Measurements from ENCODE around the gene PEPD.

PEPD gene

DNA sequence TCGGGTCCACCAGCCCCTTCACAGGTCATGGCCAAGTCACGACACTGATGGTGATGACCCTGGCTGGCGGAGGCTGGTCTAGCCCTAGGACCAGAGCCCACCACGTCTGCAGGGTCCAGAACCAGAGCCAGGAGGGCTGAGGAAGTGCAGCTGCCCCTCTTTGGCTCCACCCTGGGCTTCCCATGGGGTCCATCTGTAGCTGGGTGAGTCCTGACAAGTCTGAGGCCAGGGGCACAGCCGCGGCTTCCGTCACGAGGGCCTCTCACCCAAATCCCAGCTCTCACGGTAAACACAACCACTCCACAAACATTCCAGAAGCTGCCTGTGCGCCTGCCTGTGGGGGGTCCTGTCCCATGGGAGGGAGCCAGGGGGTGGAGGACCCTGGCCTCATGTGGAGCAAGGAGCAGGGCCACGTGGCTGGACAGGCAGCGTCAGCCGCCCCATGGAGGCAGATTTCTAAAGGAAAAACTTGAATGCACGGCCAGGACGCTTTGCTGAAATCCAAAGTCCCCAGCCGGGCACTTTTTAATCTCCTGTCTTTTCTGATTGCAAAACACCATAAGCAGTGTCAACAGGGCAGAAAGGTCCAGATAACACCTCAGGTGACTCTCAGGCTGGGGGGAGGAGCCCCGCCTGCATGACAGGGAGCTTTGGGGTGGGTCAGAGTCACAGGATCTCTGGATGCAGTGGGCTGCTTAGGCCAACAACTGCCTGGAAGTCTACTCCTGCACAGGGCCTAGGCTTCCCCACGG is 118.2 kb downstream of the PEPD start:
- no peaks in the 10 kb centered on the region for H3K4me1 Mint-ChIP-seq (ENCODE audit: low read depth)
- H3K4me3 Mint-ChIP-seq, result no peak overlapping the region
- no peak overlapping the region for H3K27ac Mint-ChIP-seq
- H3K36me3 Mint-ChIP-seq (ENCODE audit: low read depth), result no peaks in the 10 kb centered on the region
- H3K27me3 Mint-ChIP-seq (ENCODE audit: low read depth), result no peaks in the 10 kb centered on the region
- no peaks in the 10 kb centered on the region for H3K9me3 Mint-ChIP-seq

DNA sequence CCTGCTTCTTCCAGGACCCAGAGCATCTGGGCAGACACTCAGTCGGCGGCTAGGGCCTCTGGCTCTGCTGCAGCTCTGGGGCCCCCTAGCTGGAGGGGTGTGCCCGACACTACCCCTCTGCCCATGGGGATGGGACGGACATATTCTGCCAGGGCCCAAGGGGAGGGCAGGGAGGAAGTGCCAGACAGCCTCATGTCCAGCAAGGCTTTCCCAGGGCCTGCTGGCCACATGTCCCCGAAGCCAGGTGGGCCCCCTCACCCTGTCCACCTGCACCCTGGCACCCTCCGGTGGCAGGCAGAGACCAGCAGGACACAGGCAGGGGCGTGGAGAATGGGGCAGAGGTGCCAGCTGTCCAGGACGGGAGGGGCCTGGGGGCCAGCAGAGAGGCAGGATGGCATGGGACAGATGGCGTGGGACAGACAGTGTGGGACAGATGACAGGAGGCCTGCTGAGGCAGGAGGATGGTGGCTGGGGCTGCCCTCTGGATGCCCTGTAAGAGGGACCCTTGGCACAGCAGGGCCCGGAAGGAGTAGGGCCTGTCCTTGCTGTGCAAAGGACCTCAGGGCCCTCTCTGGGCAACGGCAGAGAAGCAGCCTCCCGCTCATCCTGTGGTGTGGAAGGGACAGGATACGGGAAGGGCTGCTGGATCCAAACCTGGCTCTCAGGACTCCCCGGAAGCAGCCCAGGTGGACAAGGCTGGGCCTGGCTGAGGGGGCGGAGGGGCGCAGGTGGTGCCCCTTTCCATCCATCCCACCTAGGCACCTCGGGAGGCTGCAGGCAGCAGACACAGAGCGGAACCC is 119.0 kb downstream of the PEPD start:
- Mint-ChIP-seq H3K27ac (no peak overlapping the region), H3K4me3 (no peak overlapping the region), H3K36me3 (ENCODE audit: low read depth) (no peaks in the 10 kb centered on the region), H3K4me1 (ENCODE audit: low read depth) (no peaks in the 10 kb centered on the region), H3K9me3 (no peaks in the 10 kb centered on the region), H3K27me3 (ENCODE audit: low read depth) (no peaks in the 10 kb centered on the region)

DNA sequence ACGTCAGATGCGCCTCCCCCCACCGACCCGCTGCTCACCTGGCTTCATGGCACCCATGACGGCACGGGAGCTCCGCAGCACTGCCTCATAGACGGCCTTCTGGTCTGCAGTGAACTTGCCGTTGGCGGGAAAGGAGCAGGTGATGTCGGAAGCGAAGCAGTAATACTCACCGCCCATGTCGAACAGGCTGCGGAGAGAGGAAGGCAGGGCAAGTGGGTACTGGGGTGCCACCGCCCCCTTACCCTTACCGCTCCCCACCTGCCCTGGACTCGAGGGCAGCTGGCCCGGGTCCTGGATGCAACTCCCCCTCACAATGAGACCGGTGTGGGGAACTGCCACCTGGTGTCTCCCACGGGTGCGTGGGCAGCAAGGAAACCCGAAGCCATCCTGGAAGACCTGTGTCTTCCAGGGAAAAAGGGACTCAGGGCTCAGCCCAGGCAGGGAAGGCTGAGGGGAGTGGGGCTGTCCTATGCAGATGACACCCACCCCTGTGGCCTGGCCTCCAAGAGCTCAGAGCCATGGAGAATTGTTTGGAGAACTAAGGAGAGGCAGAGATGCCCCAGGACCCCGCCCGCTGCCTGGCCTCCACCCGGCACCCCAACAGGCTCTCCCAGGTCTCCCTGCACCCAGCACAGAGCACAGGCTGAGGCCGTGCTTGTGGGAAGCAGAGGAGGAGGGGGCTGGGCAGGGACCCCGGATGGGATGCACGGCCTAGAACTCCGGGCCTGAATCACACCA is 119.7 kb downstream of the PEPD start:
- Mint-ChIP-seq H3K4me3 (no peak overlapping the region), H3K9me3 (no peaks in the 10 kb centered on the region), H3K27ac (no peak overlapping the region), H3K36me3 (ENCODE audit: low read depth) (no peaks in the 10 kb centered on the region), H3K27me3 (ENCODE audit: low read depth) (no peaks in the 10 kb centered on the region), H3K4me1 (ENCODE audit: low read depth) (no peaks in the 10 kb centered on the region)

DNA sequence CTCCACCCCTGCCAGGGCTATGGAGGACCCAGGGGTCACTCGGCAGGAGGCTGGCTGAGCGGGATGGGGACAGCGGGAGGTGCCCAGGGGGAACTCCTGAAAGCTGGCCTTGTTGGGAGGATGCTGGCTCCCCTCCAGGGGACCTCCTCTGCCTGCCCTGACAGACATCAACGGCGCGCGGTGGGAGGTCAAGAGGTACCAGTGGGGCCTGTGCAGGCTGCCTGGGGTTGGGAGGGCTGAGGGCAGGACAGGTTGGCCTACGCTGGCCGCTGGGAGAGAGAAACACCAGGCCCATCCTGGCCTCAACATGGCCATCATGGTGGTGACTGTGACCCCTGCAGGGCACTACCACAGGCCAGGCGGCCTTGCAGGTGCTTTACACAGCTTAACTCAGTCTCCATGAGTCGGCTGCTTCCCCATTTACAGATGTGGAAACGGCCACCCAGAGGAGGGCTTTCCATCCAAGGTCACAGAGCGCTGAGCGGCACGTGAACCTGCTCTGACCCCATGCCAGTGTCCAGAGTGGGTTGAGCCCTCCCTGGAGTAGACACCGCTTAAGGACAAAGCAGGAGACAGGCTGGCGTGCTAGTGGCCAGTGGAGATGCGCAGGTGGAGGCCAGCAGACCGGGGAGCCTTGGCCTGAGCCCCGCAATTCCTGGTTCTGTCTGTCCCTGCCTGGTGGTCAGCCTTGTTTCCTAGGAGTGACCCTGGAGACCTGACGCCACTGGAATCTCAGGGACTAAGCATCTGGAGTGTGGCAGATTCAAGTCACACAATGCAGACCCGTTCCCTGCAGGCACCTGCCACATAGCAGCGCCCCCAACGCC is 120.5 kb downstream of the PEPD start:
- Mint-ChIP-seq H3K27ac (no peak overlapping the region), H3K36me3 (ENCODE audit: low read depth) (no peaks in the 10 kb centered on the region), H3K4me3 (no peak overlapping the region), H3K4me1 (ENCODE audit: low read depth) (no peaks in the 10 kb centered on the region), H3K9me3 (no peaks in the 10 kb centered on the region), H3K27me3 (ENCODE audit: low read depth) (no peaks in the 10 kb centered on the region)

GRCh38 chr19:33399745-33400681 is 121.6 kb downstream of the PEPD start:
- H3K9me3 Mint-ChIP-seq, result no peaks in the 10 kb centered on the region
- H3K27ac Mint-ChIP-seq, result no peak overlapping the region
- no peaks in the 10 kb centered on the region for H3K27me3 Mint-ChIP-seq (ENCODE audit: low read depth)
- no peaks in the 10 kb centered on the region for H3K4me1 Mint-ChIP-seq (ENCODE audit: low read depth)
- no peaks in the 10 kb centered on the region for H3K36me3 Mint-ChIP-seq (ENCODE audit: low read depth)
- H3K4me3 Mint-ChIP-seq, result no peak overlapping the region

GRCh38 chr19:33399081-33399744 is 122.4 kb downstream of the PEPD start:
- H3K27ac Mint-ChIP-seq, result no peak overlapping the region
- H3K9me3 Mint-ChIP-seq, result no peaks in the 10 kb centered on the region
- H3K36me3 Mint-ChIP-seq (ENCODE audit: low read depth), result no peaks in the 10 kb centered on the region
- H3K27me3 Mint-ChIP-seq (ENCODE audit: low read depth), result no peaks in the 10 kb centered on the region
- H3K4me3 Mint-ChIP-seq, result no peak overlapping the region
- no peaks in the 10 kb centered on the region for H3K4me1 Mint-ChIP-seq (ENCODE audit: low read depth)

DNA sequence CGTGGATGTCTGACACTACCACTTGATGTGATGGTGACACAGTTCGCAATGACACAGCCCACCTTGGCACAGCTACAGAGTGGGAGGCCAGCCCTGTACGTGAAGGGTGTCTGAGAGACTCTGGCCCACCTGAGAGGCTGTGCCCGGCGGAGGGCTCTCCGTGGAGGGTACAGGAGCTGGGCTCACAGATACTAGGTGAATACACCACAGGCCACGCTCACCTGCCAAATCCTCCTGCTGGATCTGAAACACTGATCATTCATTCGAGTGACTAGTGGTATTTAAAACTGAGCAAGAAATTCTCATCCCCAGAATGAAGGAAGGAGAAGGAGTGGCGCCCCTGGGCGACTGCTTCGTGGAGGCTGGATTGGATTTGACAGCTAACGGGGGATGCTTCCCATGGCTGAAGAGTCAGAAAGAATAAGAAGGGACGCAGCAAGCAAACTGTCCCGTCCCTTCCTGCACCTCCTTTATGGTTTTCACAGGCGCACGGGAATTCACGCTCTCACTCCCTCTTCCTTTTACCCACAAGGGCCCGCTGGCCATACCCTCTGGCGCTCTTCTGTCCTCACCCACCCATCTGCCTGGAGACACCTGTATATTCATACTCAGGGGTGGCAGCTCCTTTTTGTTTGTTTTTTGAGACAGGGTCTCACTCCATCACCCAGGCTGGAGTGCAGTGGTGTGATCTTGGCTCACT is 123.1 kb downstream of the PEPD start:
- no peaks in the 10 kb centered on the region for H3K36me3 Mint-ChIP-seq (ENCODE audit: low read depth)

GRCh38 chr19:33397536-33398360 is 123.8 kb downstream of the PEPD start:
- no peak overlapping the region for H3K27ac Mint-ChIP-seq
- H3K4me3 Mint-ChIP-seq, result no peak overlapping the region
- H3K36me3 Mint-ChIP-seq (ENCODE audit: low read depth), result no peaks in the 10 kb centered on the region
- H3K9me3 Mint-ChIP-seq, result no peaks in the 10 kb centered on the region
- no peaks in the 10 kb centered on the region for H3K27me3 Mint-ChIP-seq (ENCODE audit: low read depth)
- no peaks in the 10 kb centered on the region for H3K4me1 Mint-ChIP-seq (ENCODE audit: low read depth)

More for the DNA sequence above, 123.1 kb downstream of the PEPD start:
- no peaks in the 10 kb centered on the region for H3K9me3 Mint-ChIP-seq
- H3K4me1 Mint-ChIP-seq (ENCODE audit: low read depth), result no peaks in the 10 kb centered on the region
- H3K4me3 Mint-ChIP-seq, result no peak overlapping the region
- no peaks in the 10 kb centered on the region for H3K27me3 Mint-ChIP-seq (ENCODE audit: low read depth)
- no peak overlapping the region for H3K27ac Mint-ChIP-seq

DNA sequence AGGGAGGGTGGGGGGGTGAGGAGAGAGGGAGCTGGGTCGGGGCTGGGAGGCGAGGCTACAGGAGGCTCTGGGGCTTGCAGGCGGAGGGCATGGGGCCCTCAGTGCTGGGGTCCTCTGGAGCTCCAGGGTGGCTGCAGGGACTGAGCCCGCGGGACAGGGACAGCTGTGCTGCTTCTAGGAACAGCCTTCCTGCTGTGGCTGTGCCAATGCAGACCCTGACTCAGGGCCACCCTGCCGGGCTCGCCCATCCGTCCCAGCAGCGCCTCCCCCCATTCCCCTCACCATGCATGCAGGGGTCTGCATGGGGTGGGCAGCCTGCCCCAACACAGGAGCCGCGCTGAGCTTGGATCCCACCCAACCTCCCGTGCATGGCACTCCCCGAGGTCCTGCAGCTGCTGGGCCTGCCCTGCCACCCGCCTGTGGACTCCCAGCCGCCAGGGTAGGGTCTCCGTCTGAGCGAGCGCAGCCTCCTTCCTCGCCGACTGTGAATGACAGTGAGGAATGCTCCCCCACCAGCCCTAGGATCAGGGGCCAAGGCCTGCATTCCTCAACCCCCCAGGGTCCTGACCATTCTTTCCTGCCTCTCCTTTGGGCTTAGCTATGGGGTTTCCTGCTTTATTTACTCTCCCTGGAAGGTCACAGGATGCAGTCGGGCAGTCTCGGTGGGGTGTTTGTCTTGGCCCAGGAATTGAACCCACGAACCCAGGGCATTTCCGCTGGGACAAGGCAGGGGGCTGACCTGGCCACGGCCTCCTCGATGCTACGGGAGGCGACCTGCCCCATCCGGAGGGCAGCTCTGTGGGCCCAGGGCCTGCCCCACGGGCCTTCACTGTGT is 124.7 kb downstream of the PEPD start:
- H3K4me3 Mint-ChIP-seq, result no peak overlapping the region

GRCh38 chr19:33395561-33396550 is 125.7 kb downstream of the PEPD start:
- no peak overlapping the region for H3K27ac Mint-ChIP-seq
- H3K4me3 Mint-ChIP-seq, result no peak overlapping the region
- no peaks in the 10 kb centered on the region for H3K4me1 Mint-ChIP-seq (ENCODE audit: low read depth)
- H3K27me3 Mint-ChIP-seq (ENCODE audit: low read depth), result no peaks in the 10 kb centered on the region
- H3K9me3 Mint-ChIP-seq, result no peaks in the 10 kb centered on the region
- no peaks in the 10 kb centered on the region for H3K36me3 Mint-ChIP-seq (ENCODE audit: low read depth)

More for the DNA sequence above, 124.7 kb downstream of the PEPD start:
- Mint-ChIP-seq H3K4me1 (ENCODE audit: low read depth) (no peaks in the 10 kb centered on the region), H3K9me3 (no peaks in the 10 kb centered on the region), H3K36me3 (ENCODE audit: low read depth) (no peaks in the 10 kb centered on the region), H3K27ac (no peak overlapping the region), H3K27me3 (ENCODE audit: low read depth) (no peaks in the 10 kb centered on the region)

Data from T-helper 1 cell treated with Interleukin-12 subunit alpha and Interleukin-12 subunit beta and Interleukin-4 antibody, amounts not matched to agents 30 μg/mL and 1 μg/mL, for 36 hours (primary cell).